Body of pancreas (tissue), 4 donors: Measurements from ENCODE around the gene SLC22A9. TPM values are rescaled to one million over a fixed set of nuclear protein-coding genes. Genes with fewer than 3 reads are reported as not detected.
"Not testable (repeated sequence)": the region's sequence is repeated elsewhere in the genome, so short reads cannot be mapped to it uniquely, and the experiment has no call there.

Experiments used
- ATAC-seq: fragments of 150-250 bp; one replicate; pipeline ENCODE4 v1.9.1; 2016
- DNase-seq, 4 donors: peaks; one replicate each; pipeline ENCODE4 v3.0.0-alpha.2; 2019
- H3K27ac ChIP-seq, 4 donors: fragments of 200-600 bp; sonication (generic); 1 replicate in 3 of 4; 2 replicates in 1 of 4; pipeline versions ENCODE4 v1.5.1 to v1.6.1; 2016 to 2019; ENCODE audit warnings: mild to moderate bottlenecking in 1 of 4, mixed read lengths in 1 of 4, moderate library complexity in 1 of 4
- H3K27me3 ChIP-seq, 2 donors: fragments of 200-600 bp; sonication (generic); one replicate each; pipeline ENCODE4 v1.6.0; 2016; ENCODE audit warnings: mild to moderate bottlenecking in 1 of 2
- H3K36me3 ChIP-seq, 2 donors: fragments of 200-600 bp; sonication (generic); replicated peaks in 1 of 2; 2 replicates each; pipeline ENCODE4 v1.5.1; 2016; ENCODE audit warnings: low read depth in 2 of 2; ENCODE audit not compliant: insufficient read depth in 1 of 2
- H3K4me1 ChIP-seq: fragments of 200-600 bp; sonication (generic); one replicate; pipeline ENCODE4 v1.6.0; 2016
- H3K4me3 ChIP-seq, 2 donors: fragments of 200-600 bp; sonication (generic); 1 replicate in 1 of 2; 2 replicates in 1 of 2; pipeline ENCODE4 v1.5.1; 2016 to 2019
- H3K9me3 ChIP-seq, 3 donors: fragments of 200-600 bp; sonication (generic); 1 replicate in 2 of 3; 2 replicates in 1 of 3; pipeline ENCODE4 v1.5.1; 2016
- CTCF ChIP-seq, 7 experiments: fragments of 450-650 bp in 4 of 7; fragments of 200-600 bp in 3 of 7; sonication (generic) in 3 of 7; IDR thresholded peaks; one replicate each; pipeline ENCODE4 v1.5.1; 2016 to 2019; ENCODE audit warnings: antibody characterized with exemption in 7 of 7
- POLR2A ChIP-seq, 3 donors: fragments of 450-650 bp; IDR thresholded peaks; one replicate each; pipeline ENCODE4 v1.6.1; 2016; ENCODE audit warnings: antibody characterized with exemption in 3 of 3, mild to moderate bottlenecking in 2 of 3
- WGBS, 2 donors: methylation state at CpG; one replicate each; pipeline ENCODE4 v1.1.5; 2017; 5-methylcytosine and 5-hydroxymethylcytosine counted together
- intact Hi-C: fragments of 100-400 bp; cut with DNase I; formaldehyde crosslinking; loops from one replicate; pipeline ENCODE4 v1.15.1; 2023
- total RNA-seq, 2 donors: library from RNA; depleted of rRNA; stranded (reverse); fragments of >200 nt; gene quantifications; one replicate each; pipeline ENCODE4 v1.1.0, GENCODE V29; 2016

Gene SLC22A9
- total RNA-seq, 2 donors from 2014 or later, result 0.66 TPM; not detected in 1

GRCh38 chr11:63406458-63406857, 36.9 kb downstream of the SLC22A9 start:
- TF ChIP-seq POLR2A (IDR thresholded peaks at IDR 0.05), result no peak
- no peak for TF ChIP-seq CTCF (IDR thresholded peaks at IDR 0.05)

GRCh38 chr11:63417174-63417852, 47.7 kb downstream of the SLC22A9 start:
- Histone ChIP-seq H3K4me3 (no peak overlapping the region), H3K36me3 (no peaks in the 10 kb centered on the region), H3K9me3 (no peaks in the 10 kb centered on the region), H3K4me1 (no peaks in the 10 kb centered on the region), H3K27me3 (no peaks in the 10 kb centered on the region), H3K27ac (no peak overlapping the region)
- ATAC-seq (no peak), DNase-seq (no peak)
- intact Hi-C loops, result no loop called here
- no peak for TF ChIP-seq CTCF (IDR thresholded peaks at IDR 0.05)
- no peak for TF ChIP-seq POLR2A (IDR thresholded peaks at IDR 0.05)
- 36 to 86% methylated on average over 1 to 2 of the region's 2 CpGs for WGBS, 2 donors

More at GRCh38 chr11:63406458-63406857, 36.9 kb downstream of the SLC22A9 start:
- H3K36me3 ChIP-seq, result no peaks in the 10 kb centered on the region
- H3K4me1 ChIP-seq, result peaks cover 29% of the 10 kb centered on the region
- DNase-seq, result peak; percentile 29 to 70 (median 53)
- no peak overlapping the region for H3K27ac ChIP-seq
- H3K4me3 ChIP-seq, result no peak overlapping the region
- no peaks in the 10 kb centered on the region for H3K27me3 ChIP-seq
- no peaks in the 10 kb centered on the region for H3K9me3 ChIP-seq
- 31 to 58% methylated on average over 2 of the region's 2 CpGs for WGBS, 2 donors
- intact Hi-C loops, result no loop called here
- ATAC-seq, result peak; percentile 53

GRCh38 chr11:63427971-63428508, 58.5 kb downstream of the SLC22A9 start:
- intact Hi-C loops, result no loop called here
- WGBS, 2 donors, result 94% methylated on average over 2 of the region's 2 CpGs; no CpG with 5 or more reads in 1 of the 2 donors

GRCh38 chr11:63430731-63431130, 61.1 kb downstream of the SLC22A9 start:
- H3K36me3 ChIP-seq, intact Hi-C loops, ATAC-seq, H3K27ac ChIP-seq, H3K4me1 ChIP-seq, H3K27me3 ChIP-seq, H3K9me3 ChIP-seq, H3K4me3 ChIP-seq, DNase-seq: not testable (repeated sequence)
- WGBS, 2 donors, result 50 to 77% methylated on average over 2 of the region's 2 CpGs

More at GRCh38 chr11:63427971-63428508, 58.5 kb downstream of the SLC22A9 start:
- H3K27me3 ChIP-seq, result no peaks in the 10 kb centered on the region
- no peaks in the 10 kb centered on the region for H3K4me1 ChIP-seq
- H3K27ac ChIP-seq, result no peak overlapping the region
- H3K4me3 ChIP-seq, result no peak overlapping the region
- H3K9me3 ChIP-seq, result no peaks in the 10 kb centered on the region
- ATAC-seq (no peak), DNase-seq (no peak)
- no peaks in the 10 kb centered on the region for H3K36me3 ChIP-seq
- no peak for TF ChIP-seq POLR2A (IDR thresholded peaks at IDR 0.05)
- no peak for TF ChIP-seq CTCF (IDR thresholded peaks at IDR 0.05)

- H3K27ac ChIP-seq, H3K4me3 ChIP-seq, H3K36me3 ChIP-seq, H3K27me3 ChIP-seq, intact Hi-C loops, ATAC-seq, H3K9me3 ChIP-seq, H3K4me1 ChIP-seq, DNase-seq: not testable (repeated sequence)
- WGBS, 2 donors, result 71 to 87% methylated on average over 15 to 21 of the region's 22 CpGs
These were observed 65.8 kb downstream of the SLC22A9 start for GRCh38 chr11:63435351-63435750.

GRCh38 chr11:63435831-63436230, 66.2 kb downstream of the SLC22A9 start:
- H3K4me3 ChIP-seq, H3K36me3 ChIP-seq, H3K27me3 ChIP-seq, intact Hi-C loops, H3K9me3 ChIP-seq, H3K27ac ChIP-seq, DNase-seq, ATAC-seq, H3K4me1 ChIP-seq: not testable (repeated sequence)
- 20 to 23% methylated on average over 2 to 4 of the region's 4 CpGs for WGBS, 2 donors
